SU-DHL-6 (cell line): ENCODE results near the gene SIAH2.
A peak's percentile ranks its signal among the peaks of the same experiment; 100 is the strongest.

Experiments used
- H2AFZ ChIP-seq: fragments of 200-600 bp; sonication (generic); 2 replicates; pipeline ENCODE4 v1.6.1; 2014; ENCODE audit warnings: low read depth, mild to moderate bottlenecking, moderate library complexity, mixed read lengths, antibody characterized with exemption, low read length; ENCODE audit not compliant: severe bottlenecking
- H3F3A ChIP-seq: fragments of 200-600 bp; shearing (Covaris generic); 2 replicates; pipeline ENCODE4 v1.6.0; 2016; ENCODE audit warnings: antibody characterized with exemption, mild to moderate bottlenecking; ENCODE audit not compliant: insufficient read depth
- H3K27ac ChIP-seq: fragments of 200-600 bp; sonication (generic); 2 replicates; pipeline ENCODE4 v1.5.1; 2016; ENCODE audit warnings: low read depth, mild to moderate bottlenecking, low read length, moderate library complexity, mixed read lengths
- H3K27me3 ChIP-seq: fragments of 200-600 bp; sonication (generic), shearing (Covaris generic); 2 replicates; pipeline ENCODE4 v1.6.0; 2014; ENCODE audit warnings: mild to moderate bottlenecking, low read length
- H3K36me3 ChIP-seq: fragments of 200-600 bp; sonication (generic); 2 replicates; pipeline ENCODE4 v1.6.1; 2014; ENCODE audit warnings: mild to moderate bottlenecking, low read length, mixed read lengths
- H3K4me2 ChIP-seq: fragments of 300-600, 200-600 bp; shearing (Covaris generic), sonication (generic); 2 replicates; pipeline ENCODE4 v1.6.0; 2014; ENCODE audit warnings: low read length, low read depth, mild to moderate bottlenecking; ENCODE audit not compliant: poor library complexity, severe bottlenecking
- H3K4me3 ChIP-seq: fragments of 200-600 bp; sonication (generic); 2 replicates; pipeline ENCODE4 v1.5.1; 2014; ENCODE audit warnings: antibody characterized with exemption, low read length, mild to moderate bottlenecking, mixed read lengths; ENCODE audit not compliant: insufficient read depth, poor library complexity, severe bottlenecking
- H3K79me2 ChIP-seq: fragments of 200-600 bp; sonication (generic); 2 replicates; pipeline ENCODE4 v1.6.1; 2014; ENCODE audit warnings: mild to moderate bottlenecking, low read length, moderate library complexity; ENCODE audit not compliant: insufficient read depth
- H3K9ac ChIP-seq: fragments of 200-600 bp; sonication (generic); 2 replicates; pipeline ENCODE4 v1.7.0; 2014; ENCODE audit warnings: mild to moderate bottlenecking, low read length
- H3K9me2 ChIP-seq: fragments of 200-600 bp; sonication (generic); replicated peaks from 2 replicates; pipeline ENCODE4 v1.6.1; 2014; ENCODE audit warnings: low read length; ENCODE audit not compliant: insufficient read depth
- H3K9me3 ChIP-seq: fragments of 200-600 bp; sonication (generic); 2 replicates; pipeline ENCODE4 v1.6.1; 2014; ENCODE audit warnings: low read length, mixed read lengths; ENCODE audit not compliant: insufficient read depth
- H4K20me1 ChIP-seq: fragments of 200-600 bp; sonication (generic); 2 replicates; pipeline ENCODE4 v1.6.1; 2014; ENCODE audit warnings: low read depth, mild to moderate bottlenecking, antibody characterized with exemption, low read length, moderate library complexity, mixed read lengths
- EZH2phosphoT487 ChIP-seq: fragments of 200-600 bp; sonication (generic), shearing (Covaris generic); conservative IDR thresholded peaks from 2 replicates; pipeline ENCODE4 v1.6.1; 2018; ENCODE audit warnings: mild to moderate bottlenecking, antibody characterized with exemption, low read length, moderate library complexity, mixed read lengths
- TF ChIP-seq, protein P1 (sequence below): fragments of 200-600 bp; sonication (generic); IDR thresholded peaks from one replicate; pipeline ENCODE4 v1.5.1; 2017; ENCODE audit warnings: antibody characterized with exemption, mild to moderate bottlenecking, low read length, moderate library complexity; ENCODE audit not compliant: insufficient read depth, poor library complexity, severe bottlenecking

Gene SIAH2

DNA sequence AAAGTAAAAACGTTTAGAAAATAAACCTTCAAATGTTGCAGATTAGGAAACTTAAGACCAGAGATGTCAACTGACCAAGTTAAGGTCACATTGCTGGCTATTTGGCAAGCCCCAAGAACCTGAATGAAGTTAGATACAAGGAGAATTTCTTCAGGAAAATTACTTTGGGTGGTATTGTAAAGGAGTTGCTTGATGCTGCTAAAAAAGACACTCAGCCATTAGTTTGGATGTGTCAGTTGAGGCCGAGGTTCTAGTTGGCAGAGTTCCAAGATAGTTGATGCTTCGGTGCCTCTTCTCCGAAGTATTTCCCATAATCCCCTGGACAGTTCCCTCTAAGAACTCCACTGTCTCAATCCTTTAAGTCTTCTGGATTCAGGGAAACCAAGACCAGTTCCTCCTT is 24.3 kb downstream of the SIAH2 start:
- H3K27me3 ChIP-seq, result no peaks in the 10 kb centered on the region
- H4K20me1 ChIP-seq, result no peaks in the 10 kb centered on the region
- peaks cover 9% of the 10 kb centered on the region; the same call in 1 of the 2 replicates for H3F3A ChIP-seq
- H3K9ac ChIP-seq, result no peak overlapping the region
- no peaks in the 10 kb centered on the region for H3K9me3 ChIP-seq
- H3K27ac ChIP-seq, result no peak overlapping the region; the same call in 1 of the 2 replicates
- peaks cover 12% of the 10 kb centered on the region; the same call in 1 of the 2 replicates for H3K79me2 ChIP-seq
- H3K4me3 ChIP-seq, result peak overlapping the region; percentile 14
- H3K4me2 ChIP-seq, result peak overlapping the region; percentile 56
- no peaks in the 10 kb centered on the region for H3K9me2 ChIP-seq
- no peaks in the 10 kb centered on the region for H3K36me3 ChIP-seq
- TF ChIP-seq, protein P1, sequence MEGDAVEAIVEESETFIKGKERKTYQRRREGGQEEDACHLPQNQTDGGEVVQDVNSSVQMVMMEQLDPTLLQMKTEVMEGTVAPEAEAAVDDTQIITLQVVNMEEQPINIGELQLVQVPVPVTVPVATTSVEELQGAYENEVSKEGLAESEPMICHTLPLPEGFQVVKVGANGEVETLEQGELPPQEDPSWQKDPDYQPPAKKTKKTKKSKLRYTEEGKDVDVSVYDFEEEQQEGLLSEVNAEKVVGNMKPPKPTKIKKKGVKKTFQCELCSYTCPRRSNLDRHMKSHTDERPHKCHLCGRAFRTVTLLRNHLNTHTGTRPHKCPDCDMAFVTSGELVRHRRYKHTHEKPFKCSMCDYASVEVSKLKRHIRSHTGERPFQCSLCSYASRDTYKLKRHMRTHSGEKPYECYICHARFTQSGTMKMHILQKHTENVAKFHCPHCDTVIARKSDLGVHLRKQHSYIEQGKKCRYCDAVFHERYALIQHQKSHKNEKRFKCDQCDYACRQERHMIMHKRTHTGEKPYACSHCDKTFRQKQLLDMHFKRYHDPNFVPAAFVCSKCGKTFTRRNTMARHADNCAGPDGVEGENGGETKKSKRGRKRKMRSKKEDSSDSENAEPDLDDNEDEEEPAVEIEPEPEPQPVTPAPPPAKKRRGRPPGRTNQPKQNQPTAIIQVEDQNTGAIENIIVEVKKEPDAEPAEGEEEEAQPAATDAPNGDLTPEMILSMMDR, result no peak
- TF ChIP-seq EZH2phosphoT487, result no peak
- no peak overlapping the region for H2AFZ ChIP-seq

DNA sequence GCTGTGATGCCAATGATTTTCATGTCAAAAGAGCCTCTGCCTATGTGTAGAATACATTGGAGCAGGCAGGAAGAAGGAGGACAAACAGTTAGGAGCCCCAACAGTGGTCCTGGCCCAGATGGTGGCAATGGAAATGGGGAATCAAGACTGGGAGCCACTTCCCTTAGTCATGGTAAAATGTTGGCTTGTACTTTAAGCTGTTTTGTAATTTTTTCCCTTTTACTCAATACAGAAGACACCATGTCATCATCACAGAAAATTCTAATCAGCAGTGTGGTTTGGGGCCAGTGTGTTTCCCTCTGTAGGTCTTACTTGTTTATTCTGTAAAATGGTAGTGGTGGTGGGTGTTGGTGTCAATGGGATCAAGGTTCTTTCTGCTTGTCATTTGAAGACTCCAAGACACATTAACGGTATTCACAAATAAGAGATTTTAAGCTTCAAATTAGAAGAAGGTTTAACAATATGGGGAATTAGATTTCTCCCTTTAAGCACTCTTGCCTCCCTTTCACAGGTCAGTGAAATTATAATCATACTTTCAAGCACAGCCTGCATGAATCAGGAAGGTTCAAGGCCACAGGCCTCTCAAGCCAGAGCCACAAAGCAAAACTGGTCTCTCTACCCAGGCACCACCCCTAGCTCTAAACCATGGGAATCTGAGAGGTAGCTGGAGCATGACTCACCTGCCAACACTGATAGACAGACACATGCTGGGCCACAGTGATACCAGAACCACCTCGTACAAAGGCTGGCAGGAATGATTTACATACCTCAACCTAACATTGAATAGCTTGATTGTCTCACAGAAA is 24.9 kb downstream of the SIAH2 start:
- H2AFZ ChIP-seq, result no peak overlapping the region
- H4K20me1 ChIP-seq, result no peaks in the 10 kb centered on the region
- H3K9ac ChIP-seq, result no peak overlapping the region
- H3K4me3 ChIP-seq, result no peak overlapping the region
- H3K9me2 ChIP-seq, result no peaks in the 10 kb centered on the region
- no peaks in the 10 kb centered on the region for H3K9me3 ChIP-seq
- no peaks in the 10 kb centered on the region for H3K36me3 ChIP-seq
- H3F3A ChIP-seq, result peaks cover 9% of the 10 kb centered on the region; the same call in 1 of the 2 replicates
- no peak overlapping the region for H3K4me2 ChIP-seq
- TF ChIP-seq, protein P1, result no peak
- TF ChIP-seq EZH2phosphoT487, result no peak
- H3K79me2 ChIP-seq, result 0 out of 2 replicates have a peak, but pooled peaks cover 6% of the 10 kb centered on the region
- no peaks in the 10 kb centered on the region for H3K27me3 ChIP-seq
- H3K27ac ChIP-seq, result no peak overlapping the region

DNA sequence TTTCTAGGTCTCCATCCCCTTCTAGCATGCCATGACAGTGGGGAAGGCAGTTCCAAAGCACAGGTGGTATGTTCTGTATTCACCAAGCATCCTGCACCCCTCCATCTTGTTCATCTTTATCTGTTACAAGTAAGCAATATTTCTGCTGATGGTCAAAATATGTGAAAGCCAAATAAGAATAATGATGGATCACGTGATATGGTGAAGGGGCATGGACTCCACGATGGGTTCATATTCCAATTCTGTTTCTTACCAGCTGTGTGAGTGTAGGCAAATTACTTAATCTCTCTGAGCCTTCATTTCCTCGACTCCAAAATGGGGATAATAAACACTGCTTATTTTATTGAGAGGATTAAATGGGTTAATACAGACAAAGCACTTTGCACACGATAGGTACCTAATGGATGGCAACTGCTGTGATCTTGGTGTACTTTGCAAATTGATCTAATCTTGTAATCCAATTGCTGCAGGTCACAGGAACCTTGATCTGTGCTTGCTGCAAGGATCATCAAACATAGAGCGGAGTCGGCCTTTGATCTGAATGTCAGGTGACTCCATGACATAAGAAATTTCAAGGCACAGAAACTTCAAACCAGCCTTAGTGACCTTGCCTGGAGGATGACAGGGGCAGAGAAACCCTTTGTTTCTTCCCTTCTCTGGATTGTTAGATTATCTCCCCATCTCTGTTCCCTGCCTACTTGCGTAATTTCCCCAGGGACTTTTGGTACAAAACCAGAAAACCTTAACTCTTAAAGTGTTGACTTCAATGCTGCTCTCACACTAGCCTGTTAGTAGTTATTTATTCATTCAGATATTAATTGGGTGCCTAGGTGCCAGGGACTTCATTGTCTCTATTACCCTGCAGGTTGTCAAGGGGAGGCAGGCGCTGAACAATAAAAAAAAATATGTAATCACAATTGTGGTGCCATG is 25.8 kb downstream of the SIAH2 start:
- Histone ChIP-seq H3K9me2 (no peaks in the 10 kb centered on the region), H3K36me3 (no peaks in the 10 kb centered on the region), H3K27ac (no peak overlapping the region), H3K4me3 (no peak overlapping the region), H4K20me1 (no peaks in the 10 kb centered on the region), H3F3A (peaks cover 9% of the 10 kb centered on the region; the same call in 1 of the 2 replicates), H3K27me3 (no peaks in the 10 kb centered on the region), H3K9ac (no peak overlapping the region), H3K9me3 (no peaks in the 10 kb centered on the region), H3K79me2 (no peaks in the 10 kb centered on the region), H2AFZ (no peak overlapping the region), H3K4me2 (no peak overlapping the region)
- TF ChIP-seq, protein P1, result no peak
- TF ChIP-seq EZH2phosphoT487, result no peak
